Measurements from ENCODE around the gene COMT.

GRCh38 chr22:19933341-19934241, 8.0 kb upstream of the COMT start:
- TF ChIP-seq CTCF (IDR thresholded peaks at IDR 0.05; ENCODE audit: insufficient read depth, low read length) = no peak
- no peak for TF ChIP-seq GABPA (IDR thresholded peaks at IDR 0.05; ENCODE audit: low read depth)
- TF ChIP-seq POLR2AphosphoS5 (IDR thresholded peaks at IDR 0.05; ENCODE audit: low read depth) = no peak
- no peak for TF ChIP-seq REST (IDR thresholded peaks at IDR 0.05; ENCODE audit: insufficient replicate concordance, low read depth)

Measured in HL-60 (cell line).